ENCODE data around the gene AXL. TPM values are rescaled to one million over a fixed set of nuclear protein-coding genes. Genes with fewer than 3 reads are reported as not detected.
"Not testable (repeated sequence)": the region's sequence is repeated elsewhere in the genome, so short reads cannot be mapped to it uniquely, and the experiment has no call there.

AXL gene
- total and polyA plus RNA-seq, 2 experiments from 2014 or later, result 340 to 421 TPM

DNA sequence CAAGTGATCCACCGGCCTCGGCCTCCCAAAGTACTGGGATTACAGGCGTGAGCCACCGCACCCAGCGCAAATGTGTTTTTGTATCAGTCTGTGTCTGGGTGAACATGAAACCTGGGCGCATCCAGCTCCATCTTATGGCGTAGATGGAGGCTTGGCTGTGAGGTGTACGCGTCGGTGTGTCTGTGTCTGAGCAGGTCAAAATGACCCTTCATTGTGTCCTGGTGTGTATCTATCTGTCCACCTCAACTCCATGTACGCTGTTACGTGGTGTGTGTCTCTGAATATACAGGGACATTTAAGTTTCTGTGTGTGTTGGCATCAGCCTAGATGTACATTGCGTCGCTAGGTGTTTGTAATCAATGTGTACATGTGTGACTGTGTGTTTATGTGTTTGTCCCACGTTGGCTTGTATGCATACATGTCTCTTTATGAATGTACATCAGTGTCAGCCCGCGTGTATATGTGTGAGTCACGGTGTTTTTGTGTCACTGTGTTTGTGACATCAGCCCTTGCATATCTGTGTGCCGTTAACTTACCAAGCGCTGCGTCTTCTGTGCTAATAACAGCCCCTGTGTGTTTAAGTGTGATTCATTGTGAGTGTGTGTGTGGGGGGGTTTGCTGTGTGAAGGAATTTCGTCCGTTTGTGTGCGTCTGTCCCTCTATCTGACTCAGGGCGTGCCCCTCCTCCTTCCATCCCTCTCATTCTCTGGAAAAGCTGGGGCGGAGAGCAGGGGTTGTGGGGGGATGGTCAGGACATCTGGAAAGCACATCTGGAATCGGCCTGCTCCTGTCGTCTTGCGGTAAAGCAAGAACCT lies 6.4 kb downstream of the AXL start:
- Histone ChIP-seq H3K27ac (peak overlapping the region; percentile 92), H3K4me3 (peak overlapping the region; percentile 56), H3K9me2 (ENCODE audit: insufficient read depth) (no peaks in the 10 kb centered on the region), H2AFZ (no peak overlapping the region), H3K9me3 (ENCODE audit: low read depth) (no peaks in the 10 kb centered on the region), H3K4me1 (ENCODE audit: insufficient read depth) (peaks cover 63% of the 10 kb centered on the region), H4K20me1 (ENCODE audit: insufficient read depth) (no peaks in the 10 kb centered on the region), H3K4me2 (ENCODE audit: unreplicated experiment) (peak overlapping the region; percentile 74), H3K36me3 (ENCODE audit: low read depth) (peaks cover 46% of the 10 kb centered on the region), H3F3A (ENCODE audit: insufficient read depth) (peaks cover 79% of the 10 kb centered on the region), H3K79me2 (ENCODE audit: insufficient read depth) (peaks cover 86% of the 10 kb centered on the region), H3K9ac (peak overlapping the region; percentile 76), H3K27me3 (replicated peaks; ENCODE audit: insufficient read depth) (no peaks in the 10 kb centered on the region)
- in situ Hi-C loops (cut with MboI), result no loop called here
- peak; percentile 99 for DNase-seq
- TF ChIP-seq EZH2 (IDR thresholded peaks at IDR 0.05; ENCODE audit: insufficient read depth, poor library complexity, severe bottlenecking) (no peak), EZH2phosphoT487 (IDR thresholded peaks at IDR 0.05; ENCODE audit: insufficient read depth, low read depth) (no peak)
- 32 to 33% methylated on average over 29 of the region's 29 CpGs for WGBS, 2 experiments (ENCODE audit: low coverage in 1 of 2, low lambda C conversion rate in 2 of 2, missing lambda C conversion rate in 2 of 2)

- 7 to 10% methylated on average over 44 to 57 of the region's 67 CpGs for WGBS, 2 experiments (ENCODE audit: low coverage in 1 of 2, low lambda C conversion rate in 2 of 2, missing lambda C conversion rate in 2 of 2)
- Histone ChIP-seq H3K27me3 (replicated peaks; ENCODE audit: insufficient read depth) (no peaks in the 10 kb centered on the region), H2AFZ (no peak overlapping the region), H3K27ac (peak overlapping the region; percentile 92), H3K79me2 (ENCODE audit: insufficient read depth) (peaks cover 86% of the 10 kb centered on the region), H3K4me3 (peak overlapping the region; percentile 56), H3K9me2 (ENCODE audit: insufficient read depth) (no peaks in the 10 kb centered on the region), H3K36me3 (ENCODE audit: low read depth) (peaks cover 46% of the 10 kb centered on the region), H3F3A (ENCODE audit: insufficient read depth) (peaks cover 72% of the 10 kb centered on the region), H3K9ac (peak overlapping the region; percentile 76), H3K9me3 (ENCODE audit: low read depth) (no peaks in the 10 kb centered on the region), H4K20me1 (ENCODE audit: insufficient read depth) (no peaks in the 10 kb centered on the region), H3K4me1 (ENCODE audit: insufficient read depth) (peaks cover 58% of the 10 kb centered on the region), H3K4me2 (ENCODE audit: unreplicated experiment) (peak overlapping the region; percentile 74)
- in situ Hi-C loops (cut with MboI), result no loop called here
- TF ChIP-seq EZH2 (IDR thresholded peaks at IDR 0.05; ENCODE audit: insufficient read depth, poor library complexity, severe bottlenecking) (no peak), EZH2phosphoT487 (IDR thresholded peaks at IDR 0.05; ENCODE audit: insufficient read depth, low read depth) (no peak)
- DNase-seq, result peak; percentile 96
Observed at GRCh38 chr19:41226053-41226873, 7.2 kb downstream of the AXL start.

DNA sequence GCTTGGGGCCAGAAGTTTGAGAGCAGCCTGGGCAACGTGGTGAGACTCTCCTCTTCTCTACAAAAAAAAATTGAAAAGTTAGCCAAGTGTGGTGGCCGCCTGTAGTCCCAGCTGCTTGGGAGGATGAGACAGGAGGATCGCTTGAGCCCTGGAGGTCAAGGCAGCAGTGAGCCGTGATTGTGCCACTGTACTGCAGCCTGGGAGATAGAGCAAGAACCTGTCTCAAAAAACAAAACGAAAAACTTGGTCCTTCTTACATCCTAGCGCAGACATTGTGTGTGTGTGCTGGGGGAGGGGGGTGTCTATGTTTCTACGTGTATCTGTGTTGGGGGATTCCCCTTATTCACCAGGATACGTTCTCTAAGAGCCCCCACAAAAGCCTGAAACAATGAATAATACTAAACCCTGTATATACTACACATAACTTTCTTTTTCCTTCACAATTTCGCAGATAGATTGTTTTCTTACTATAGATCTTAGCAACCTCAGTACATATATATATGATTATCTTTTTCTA lies 7.9 kb downstream of the AXL start:
- Histone ChIP-seq H3K27me3 (replicated peaks; ENCODE audit: insufficient read depth) (no peaks in the 10 kb centered on the region), H3K9me2 (ENCODE audit: insufficient read depth) (no peaks in the 10 kb centered on the region), H2AFZ (no peak overlapping the region), H3K9ac (peak overlapping the region; percentile 76), H3K4me3 (peak overlapping the region; percentile 56), H3K9me3 (ENCODE audit: low read depth) (no peaks in the 10 kb centered on the region), H3K27ac (peak overlapping the region; percentile 92), H4K20me1 (ENCODE audit: insufficient read depth) (no peaks in the 10 kb centered on the region), H3K4me1 (ENCODE audit: insufficient read depth) (peaks cover 51% of the 10 kb centered on the region), H3F3A (ENCODE audit: insufficient read depth) (peaks cover 74% of the 10 kb centered on the region), H3K4me2 (ENCODE audit: unreplicated experiment) (peak overlapping the region; percentile 70), H3K36me3 (ENCODE audit: low read depth) (peaks cover 51% of the 10 kb centered on the region), H3K79me2 (ENCODE audit: insufficient read depth) (peaks cover 86% of the 10 kb centered on the region)
- TF ChIP-seq EZH2 (IDR thresholded peaks at IDR 0.05; ENCODE audit: insufficient read depth, poor library complexity, severe bottlenecking), result no peak
- TF ChIP-seq EZH2phosphoT487 (IDR thresholded peaks at IDR 0.05; ENCODE audit: insufficient read depth, low read depth), result no peak
- 77 to 81% methylated on average over 9 of the region's 9 CpGs for WGBS, 2 experiments (ENCODE audit: low coverage in 1 of 2, low lambda C conversion rate in 2 of 2, missing lambda C conversion rate in 2 of 2)
- no peak for DNase-seq
- in situ Hi-C loops (cut with MboI), result no loop called here

GRCh38 chr19:41228486-41228885 lies 9.5 kb downstream of the AXL start:
- peak overlapping the region; percentile 3; the same call in 1 of the 2 replicates for H3K27ac ChIP-seq
- in situ Hi-C loops (cut with MboI), result no loop called here
- H3K79me2 ChIP-seq (ENCODE audit: insufficient read depth), result peaks cover 89% of the 10 kb centered on the region

GRCh38 chr19:41229338-41229737 lies 10.3 kb downstream of the AXL start:
- in situ Hi-C loops (cut with MboI), result not testable (repeated sequence)
- peak; percentile 64 for DNase-seq

More at GRCh38 chr19:41228486-41228885, 9.5 kb downstream of the AXL start:
- Histone ChIP-seq H2AFZ (no peak overlapping the region), H3K4me2 (ENCODE audit: unreplicated experiment) (no peak overlapping the region), H3K9me3 (ENCODE audit: low read depth) (no peaks in the 10 kb centered on the region), H4K20me1 (ENCODE audit: insufficient read depth) (no peaks in the 10 kb centered on the region), H3K27me3 (replicated peaks; ENCODE audit: insufficient read depth) (no peaks in the 10 kb centered on the region), H3F3A (ENCODE audit: insufficient read depth) (peaks cover 72% of the 10 kb centered on the region), H3K36me3 (ENCODE audit: low read depth) (peaks cover 64% of the 10 kb centered on the region), H3K9me2 (ENCODE audit: insufficient read depth) (no peaks in the 10 kb centered on the region), H3K4me1 (ENCODE audit: insufficient read depth) (peaks cover 37% of the 10 kb centered on the region), H3K4me3 (no peak overlapping the region), H3K9ac (no peak overlapping the region)
- no peak for DNase-seq
- WGBS, 2 experiments (ENCODE audit: low coverage in 1 of 2, low lambda C conversion rate in 2 of 2, missing lambda C conversion rate in 2 of 2), result 85 to 91% methylated on average over 3 of the region's 3 CpGs
- TF ChIP-seq EZH2phosphoT487 (IDR thresholded peaks at IDR 0.05; ENCODE audit: insufficient read depth, low read depth) (no peak), EZH2 (IDR thresholded peaks at IDR 0.05; ENCODE audit: insufficient read depth, poor library complexity, severe bottlenecking) (no peak)

More at GRCh38 chr19:41229338-41229737, 10.3 kb downstream of the AXL start:
- not testable (repeated sequence) for H3K27me3 ChIP-seq (replicated peaks; ENCODE audit: insufficient read depth); H3K9me2 ChIP-seq (ENCODE audit: insufficient read depth); H3K4me2 ChIP-seq (ENCODE audit: unreplicated experiment); H3K4me3 ChIP-seq; H2AFZ ChIP-seq; H3K9ac ChIP-seq; H4K20me1 ChIP-seq (ENCODE audit: insufficient read depth); H3K9me3 ChIP-seq (ENCODE audit: low read depth)
- Histone ChIP-seq H3K4me1 (ENCODE audit: insufficient read depth) (peaks cover 31% of the 10 kb centered on the region), H3F3A (ENCODE audit: insufficient read depth) (peaks cover 71% of the 10 kb centered on the region), H3K36me3 (ENCODE audit: low read depth) (peaks cover 72% of the 10 kb centered on the region), H3K79me2 (ENCODE audit: insufficient read depth) (peaks cover 89% of the 10 kb centered on the region), H3K27ac (peak overlapping the region; percentile 22)
- WGBS, 2 experiments (ENCODE audit: low coverage in 1 of 2, low lambda C conversion rate in 2 of 2, missing lambda C conversion rate in 2 of 2), result 64 to 68% methylated on average over 5 of the region's 5 CpGs

All from GM23248 (cell line).